Nucleus accumbens (tissue), 56 donors: ENCODE results near the gene ST14.
A peak's percentile ranks its signal among the peaks of the same experiment; 100 is the strongest.
"Not testable (repeated sequence)": the region's sequence is repeated elsewhere in the genome, so short reads cannot be mapped to it uniquely, and the experiment has no call there.

Experiments
- DNase-seq, 56 donors: peaks; one replicate each; lab custom pipeline; 2025; lab: John Stamatoyannopoulos, UW

Gene ST14

GRCh38 chr11:130180896-130181294 lies 21.3 kb downstream of the ST14 start:
- no peak for DNase-seq

GRCh38 chr11:130181295-130182272 lies 22.0 kb downstream of the ST14 start:
- DNase-seq: peak in 1 of 56 donors; percentile 6

GRCh38 chr11:130183878-130184610 lies 24.5 kb downstream of the ST14 start:
- no peak for DNase-seq

DNA sequence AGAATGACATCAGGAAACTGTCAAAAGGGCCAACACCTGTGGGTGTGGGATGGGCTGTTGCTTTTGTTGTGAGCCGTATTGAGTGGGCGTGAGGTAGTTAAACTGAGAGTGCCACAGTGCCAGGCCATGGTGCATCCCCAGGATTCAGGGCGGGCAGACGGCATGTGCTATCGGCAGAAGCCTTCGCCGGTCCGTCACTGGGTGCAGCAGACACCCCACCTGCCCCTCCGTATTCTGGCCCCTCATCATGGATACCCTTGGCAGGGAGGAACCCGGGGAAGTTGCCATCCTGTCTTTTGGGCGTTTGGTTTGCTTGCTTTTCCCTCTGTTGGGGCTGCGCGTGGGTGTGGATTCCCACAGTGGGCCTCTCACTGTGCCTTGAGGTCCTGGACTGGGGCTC lies 27.5 kb downstream of the ST14 start:
- DNase-seq: no peak

DNA sequence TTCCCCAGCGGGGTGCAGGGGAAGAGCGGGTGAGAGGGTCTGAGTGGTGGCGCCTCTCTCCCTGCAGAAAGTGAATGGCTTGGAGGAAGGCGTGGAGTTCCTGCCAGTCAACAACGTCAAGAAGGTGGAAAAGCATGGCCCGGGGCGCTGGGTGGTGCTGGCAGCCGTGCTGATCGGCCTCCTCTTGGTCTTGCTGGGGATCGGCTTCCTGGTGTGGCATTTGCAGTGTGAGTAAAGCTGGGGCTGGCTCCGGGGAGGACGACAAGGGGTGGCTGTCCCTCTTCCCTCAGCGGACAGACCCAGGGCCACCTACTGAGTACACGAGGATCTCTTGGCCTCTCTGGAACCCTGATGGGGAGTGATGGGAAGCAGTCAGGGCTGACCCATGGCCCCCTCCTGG lies 28.5 kb downstream of the ST14 start:
- no peak for DNase-seq

GRCh38 chr11:130188585-130189347 lies 29.2 kb downstream of the ST14 start:
- DNase-seq: no peak

DNA sequence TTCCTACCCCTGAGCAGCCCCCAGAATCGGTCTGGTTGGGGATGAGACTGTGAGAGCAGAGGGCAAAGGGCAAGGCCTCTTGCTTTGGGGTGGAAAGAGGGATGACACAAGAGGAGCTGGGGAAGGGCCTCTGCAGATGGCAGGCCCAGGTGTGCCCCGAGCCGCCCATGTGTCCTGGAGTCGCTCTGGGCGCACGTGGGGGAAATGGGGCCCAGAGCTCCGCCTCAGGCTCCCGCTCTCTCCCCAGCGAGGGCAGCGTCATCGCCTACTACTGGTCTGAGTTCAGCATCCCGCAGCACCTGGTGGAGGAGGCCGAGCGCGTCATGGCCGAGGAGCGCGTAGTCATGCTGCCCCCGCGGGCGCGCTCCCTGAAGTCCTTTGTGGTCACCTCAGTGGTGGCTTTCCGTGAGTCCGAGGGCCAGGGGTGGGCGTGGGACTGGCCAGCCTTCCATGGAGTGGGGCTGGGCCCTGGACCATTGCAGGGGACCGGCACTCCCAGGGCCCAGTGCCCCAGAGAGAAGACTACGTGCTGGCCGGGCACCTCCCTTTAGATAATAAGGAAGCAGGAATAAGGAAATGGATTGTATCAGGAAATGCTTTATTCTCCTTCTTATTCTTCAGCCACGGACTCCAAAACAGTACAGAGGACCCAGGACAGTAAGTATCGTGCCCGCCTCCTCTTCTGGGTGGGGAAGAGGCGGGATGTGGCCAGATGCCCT lies 30.1 kb downstream of the ST14 start:
- no peak for DNase-seq

DNA sequence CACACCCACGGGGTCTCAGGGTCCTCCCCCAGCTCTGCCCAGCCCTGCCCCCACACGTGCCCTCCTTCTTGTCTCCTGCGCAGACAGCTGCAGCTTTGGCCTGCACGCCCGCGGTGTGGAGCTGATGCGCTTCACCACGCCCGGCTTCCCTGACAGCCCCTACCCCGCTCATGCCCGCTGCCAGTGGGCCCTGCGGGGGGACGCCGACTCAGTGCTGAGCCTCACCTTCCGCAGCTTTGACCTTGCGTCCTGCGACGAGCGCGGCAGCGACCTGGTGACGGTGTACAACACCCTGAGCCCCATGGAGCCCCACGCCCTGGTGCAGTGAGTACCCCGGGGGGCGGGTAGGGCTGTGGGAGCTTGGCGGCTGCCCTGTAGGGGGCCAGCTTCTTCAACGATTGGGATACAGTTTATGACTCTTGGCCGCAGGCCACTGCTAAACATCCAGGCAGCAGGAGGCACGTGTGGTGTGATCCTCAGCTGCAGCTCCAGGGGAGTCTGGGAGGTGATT lies 30.8 kb downstream of the ST14 start:
- no peak for DNase-seq

DNA sequence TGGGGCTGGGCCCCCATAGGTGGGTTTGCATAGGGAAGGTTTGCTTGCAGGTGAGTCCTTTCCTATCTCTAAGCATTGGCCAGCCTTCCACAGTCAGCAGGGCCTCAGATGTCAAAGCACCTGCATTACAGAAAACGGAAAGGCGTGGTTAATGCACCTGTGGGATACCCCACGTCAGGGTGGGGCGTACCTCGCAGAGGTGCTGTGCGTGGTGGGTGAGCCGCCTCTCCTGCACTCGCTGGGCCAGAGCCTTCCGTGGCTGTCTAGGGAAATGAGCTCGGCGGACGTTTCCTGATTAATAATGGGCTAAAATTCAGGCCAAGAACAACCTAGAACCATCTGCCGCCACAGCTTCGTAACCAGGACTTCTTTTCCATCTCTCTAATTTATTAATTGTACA lies 32.3 kb downstream of the ST14 start:
- no peak for DNase-seq

- no peak for DNase-seq
Measured at GRCh38 chr11:130192845-130193267, 33.3 kb downstream of the ST14 start.

DNA sequence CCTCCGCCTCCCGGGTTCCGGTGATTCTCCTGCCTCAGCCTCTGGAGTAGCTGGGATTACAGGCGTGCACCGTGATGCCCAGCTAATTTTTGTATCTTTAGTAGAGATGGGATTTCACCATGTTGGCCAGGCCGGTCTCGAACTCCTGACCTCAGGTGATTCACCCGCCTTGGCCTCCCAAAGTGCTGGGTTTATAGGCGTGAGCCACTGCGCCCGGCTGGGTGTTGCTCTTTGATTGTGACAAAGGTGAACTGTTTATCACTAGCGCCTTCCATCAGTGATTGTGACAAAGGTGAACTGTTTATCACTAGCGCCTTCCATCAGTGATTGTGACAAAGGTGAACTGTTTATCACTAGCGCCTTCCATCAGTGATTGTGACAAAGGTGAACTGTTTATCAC lies 34.0 kb downstream of the ST14 start:
- not testable (repeated sequence) for DNase-seq

- DNase-seq: no peak
Measured at GRCh38 chr11:130194241-130195023, 34.9 kb downstream of the ST14 start.

- no peak for DNase-seq
Measured at GRCh38 chr11:130197386-130198035, 37.9 kb downstream of the ST14 start.

DNA sequence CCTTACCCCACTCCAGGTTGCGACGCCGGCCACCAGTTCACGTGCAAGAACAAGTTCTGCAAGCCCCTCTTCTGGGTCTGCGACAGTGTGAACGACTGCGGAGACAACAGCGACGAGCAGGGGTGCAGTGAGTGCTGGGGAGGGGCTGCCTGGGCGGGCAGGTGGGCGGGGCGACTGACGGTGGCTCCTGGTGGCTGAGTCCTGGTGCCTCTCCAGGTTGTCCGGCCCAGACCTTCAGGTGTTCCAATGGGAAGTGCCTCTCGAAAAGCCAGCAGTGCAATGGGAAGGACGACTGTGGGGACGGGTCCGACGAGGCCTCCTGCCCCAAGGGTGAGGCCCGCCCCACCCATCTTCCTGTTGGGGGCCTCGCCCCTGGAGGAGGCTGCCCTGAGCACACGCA lies 38.7 kb downstream of the ST14 start:
- DNase-seq: no peak

DNA sequence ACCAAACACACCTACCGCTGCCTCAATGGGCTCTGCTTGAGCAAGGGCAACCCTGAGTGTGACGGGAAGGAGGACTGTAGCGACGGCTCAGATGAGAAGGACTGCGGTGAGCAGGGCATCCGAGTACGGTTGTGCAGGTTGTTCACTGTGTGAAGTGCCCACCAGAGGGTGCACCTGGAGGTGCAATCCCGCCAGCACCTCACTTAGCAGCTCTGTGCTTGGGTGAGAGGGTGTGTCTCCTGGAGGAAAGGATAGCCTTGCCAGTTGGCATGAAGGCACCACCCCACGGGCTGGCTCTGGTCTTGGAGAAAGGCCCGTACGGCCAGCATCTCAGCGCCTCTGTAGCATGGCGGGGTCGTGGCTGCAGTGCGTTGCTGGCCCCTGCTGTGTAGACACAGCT lies 39.4 kb downstream of the ST14 start:
- no peak for DNase-seq

DNA sequence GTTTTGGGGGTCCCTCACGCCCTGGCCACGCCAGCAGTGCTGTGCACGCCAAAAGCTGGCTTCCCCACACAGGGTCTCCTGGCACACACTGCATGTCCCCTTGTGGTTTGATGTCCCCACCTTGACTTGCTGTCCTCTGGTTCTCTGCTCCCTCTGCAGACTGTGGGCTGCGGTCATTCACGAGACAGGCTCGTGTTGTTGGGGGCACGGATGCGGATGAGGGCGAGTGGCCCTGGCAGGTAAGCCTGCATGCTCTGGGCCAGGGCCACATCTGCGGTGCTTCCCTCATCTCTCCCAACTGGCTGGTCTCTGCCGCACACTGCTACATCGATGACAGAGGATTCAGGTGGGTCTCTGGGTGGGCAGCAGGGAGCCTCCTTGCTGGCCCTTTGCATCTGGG lies 40.2 kb downstream of the ST14 start:
- no peak for DNase-seq

DNA sequence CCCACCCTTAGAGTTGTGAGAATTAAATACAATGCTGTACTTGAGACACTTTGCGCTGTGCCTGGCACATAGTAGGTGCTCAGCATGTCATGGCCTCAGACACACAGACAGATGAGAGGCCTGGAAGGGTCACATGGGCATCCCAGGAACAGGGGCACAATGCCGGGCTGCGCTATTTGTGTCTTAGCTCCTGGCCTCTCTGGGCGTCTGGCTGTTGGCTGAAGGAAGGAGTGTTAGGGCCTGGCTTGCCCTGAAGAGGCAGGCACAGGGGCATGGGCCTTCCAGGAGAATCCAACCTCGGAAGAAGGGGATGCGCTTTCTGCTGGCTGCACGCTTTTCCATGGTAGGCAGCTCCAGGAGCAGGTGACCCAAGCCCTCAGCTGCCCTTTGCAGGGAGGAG lies 41.4 kb downstream of the ST14 start:
- no peak for DNase-seq

DNA sequence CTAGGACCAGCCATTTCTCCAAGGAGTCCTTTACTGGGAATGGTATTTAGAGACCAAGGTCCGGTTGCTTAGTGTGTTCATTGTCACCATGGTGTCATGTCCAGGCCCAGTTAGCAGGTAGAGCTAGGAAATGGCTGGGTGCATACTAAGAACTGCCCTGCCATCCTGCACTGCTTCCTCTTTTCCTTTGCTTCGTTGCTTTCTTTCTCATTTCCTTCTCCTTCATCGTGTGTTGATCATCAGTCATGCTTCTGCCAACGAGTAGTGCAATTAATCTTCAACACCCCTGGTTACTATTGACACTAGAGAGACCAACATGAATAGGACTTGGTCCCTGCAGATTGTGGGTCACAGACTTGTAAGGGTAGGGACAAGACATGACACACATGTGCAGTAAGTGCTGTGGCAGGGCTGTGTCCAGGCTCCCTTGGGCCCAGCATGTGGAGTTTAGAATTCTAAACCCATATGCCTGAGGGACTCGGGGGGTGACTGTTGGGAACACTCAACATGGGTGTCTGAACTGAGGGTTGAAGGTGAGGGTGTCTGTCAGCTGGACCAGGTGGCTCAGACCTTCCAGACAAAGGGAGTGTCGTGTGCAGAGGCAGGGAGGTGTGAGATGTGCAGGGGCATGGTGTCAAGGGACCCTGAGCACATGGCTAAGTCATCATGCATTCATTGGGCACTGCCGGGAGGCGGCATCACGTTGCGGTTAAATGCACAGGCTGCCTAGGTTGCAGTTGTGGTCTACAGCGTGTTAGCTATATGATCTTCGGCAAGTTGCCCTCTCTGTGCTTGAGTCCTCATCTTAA lies 42.6 kb downstream of the ST14 start:
- DNase-seq: no peak
